Activated gamma-delta T cell (primary cell): ENCODE results near the gene OBP2A.

Experiments used
- DNase-seq: peaks from one replicate; lab custom pipeline; 2025; lab: John Stamatoyannopoulos, UW

OBP2A gene

GRCh38 chr9:135552021-135552697 is 6.2 kb downstream of the OBP2A start:
- no peak for DNase-seq

- DNase-seq: no peak
Observed at GRCh38 chr9:135552698-135553171, 6.8 kb downstream of the OBP2A start.

- DNase-seq: no peak
Observed at GRCh38 chr9:135554718-135555117, 8.8 kb downstream of the OBP2A start.

GRCh38 chr9:135555203-135555602 is 9.3 kb downstream of the OBP2A start:
- no peak for DNase-seq

GRCh38 chr9:135555910-135556309 is 10.0 kb downstream of the OBP2A start:
- DNase-seq: no peak

- no peak for DNase-seq
Observed at GRCh38 chr9:135559606-135560005, 13.7 kb downstream of the OBP2A start.

GRCh38 chr9:135561391-135562234 is 15.7 kb downstream of the OBP2A start, which contains the start of gene PAEP:
PAEP (plus strand) TSS chr9:135561756.
- DNase-seq: no peak

GRCh38 chr9:135562235-135562745 is 16.4 kb downstream of the OBP2A start:
- DNase-seq: no peak

GRCh38 chr9:135563039-135563476 is 17.1 kb downstream of the OBP2A start:
- DNase-seq: no peak

- DNase-seq: no peak
Observed at GRCh38 chr9:135563858-135564257, 17.9 kb downstream of the OBP2A start.

- DNase-seq: no peak
Observed at GRCh38 chr9:135565141-135565628, 19.3 kb downstream of the OBP2A start.

GRCh38 chr9:135565636-135566035 is 19.7 kb downstream of the OBP2A start:
- DNase-seq: no peak

GRCh38 chr9:135566552-135566951 is 20.6 kb downstream of the OBP2A start:
- no peak for DNase-seq

GRCh38 chr9:135567311-135567710 is 21.4 kb downstream of the OBP2A start:
- no peak for DNase-seq

GRCh38 chr9:135568026-135568425 is 22.1 kb downstream of the OBP2A start:
- no peak for DNase-seq

GRCh38 chr9:135570456-135570855 is 24.5 kb downstream of the OBP2A start:
- no peak for DNase-seq

- DNase-seq: no peak
Observed at GRCh38 chr9:135572233-135572632, 26.3 kb downstream of the OBP2A start.

GRCh38 chr9:135573124-135573523 is 27.2 kb downstream of the OBP2A start:
- DNase-seq: no peak

GRCh38 chr9:135574331-135574730 is 28.4 kb downstream of the OBP2A start:
- DNase-seq: no peak

- DNase-seq: no peak
Observed at GRCh38 chr9:135574943-135575342, 29.0 kb downstream of the OBP2A start.

- DNase-seq: no peak
Observed at GRCh38 chr9:135575995-135576631, 30.2 kb downstream of the OBP2A start.

- no peak for DNase-seq
Observed at GRCh38 chr9:135577256-135577655, 31.3 kb downstream of the OBP2A start.
